Body of pancreas (tissue), 4 donors: ENCODE results near the gene TRIM61.

Experiments
- CTCF ChIP-seq, 7 experiments: fragments of 450-650 bp in 4 of 7; fragments of 200-600 bp in 3 of 7; sonication (generic) in 3 of 7; IDR thresholded peaks; one replicate each; pipeline ENCODE4 v1.5.1; 2016 to 2019; ENCODE audit warnings: antibody characterized with exemption in 7 of 7
- POLR2A ChIP-seq, 3 donors: fragments of 450-650 bp; IDR thresholded peaks; one replicate each; pipeline ENCODE4 v1.6.1; 2016; ENCODE audit warnings: antibody characterized with exemption in 3 of 3, mild to moderate bottlenecking in 2 of 3

GRCh38 chr4:164945146-164945545, 32.3 kb downstream of the TRIM61 start:
- TF ChIP-seq CTCF (IDR thresholded peaks at IDR 0.05) (no peak), POLR2A (IDR thresholded peaks at IDR 0.05) (no peak)
